Uterus (tissue), 2 donors: Measurements from ENCODE around the gene SLC4A11.

ENCODE experiments used
- POLR2A ChIP-seq, 2 donors: fragments of 450-650 bp; IDR thresholded peaks; one replicate each; pipeline ENCODE4 v1.6.1; 2016; ENCODE audit warnings: antibody characterized with exemption in 2 of 2, mild to moderate bottlenecking in 1 of 2, moderate library complexity in 1 of 2
- TF ChIP-seq, protein P1 (sequence below), 4 experiments: fragments of 200-600 bp in 2 of 4; fragments of 450-650 bp in 2 of 4; sonication (generic) in 2 of 4; IDR thresholded peaks; one replicate each; pipeline ENCODE4 v1.5.1; 2016 to 2019; ENCODE audit warnings: antibody characterized with exemption in 4 of 4, mild to moderate bottlenecking in 2 of 4, moderate library complexity in 1 of 4

DNA sequence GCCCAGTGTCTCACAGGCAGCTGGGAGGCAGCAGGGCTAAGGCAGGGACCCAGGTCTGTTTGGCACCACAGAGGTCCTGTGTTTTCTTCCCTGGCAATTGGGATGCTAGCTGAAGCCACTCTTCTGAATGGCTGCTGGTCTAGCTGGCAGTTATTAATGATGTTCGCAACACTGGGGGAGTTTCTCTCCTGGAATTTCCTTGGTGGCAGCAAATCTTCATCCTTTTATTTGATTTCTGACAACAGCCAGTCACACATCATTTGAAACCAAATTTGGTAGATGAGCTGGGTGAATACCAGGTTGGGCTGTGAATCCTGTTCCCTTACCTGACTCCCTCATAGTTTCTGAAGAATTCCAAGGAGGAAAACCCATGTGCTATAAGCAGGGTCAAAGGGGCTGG lies 40.8 kb upstream of the SLC4A11 start:
- TF ChIP-seq, protein P1, sequence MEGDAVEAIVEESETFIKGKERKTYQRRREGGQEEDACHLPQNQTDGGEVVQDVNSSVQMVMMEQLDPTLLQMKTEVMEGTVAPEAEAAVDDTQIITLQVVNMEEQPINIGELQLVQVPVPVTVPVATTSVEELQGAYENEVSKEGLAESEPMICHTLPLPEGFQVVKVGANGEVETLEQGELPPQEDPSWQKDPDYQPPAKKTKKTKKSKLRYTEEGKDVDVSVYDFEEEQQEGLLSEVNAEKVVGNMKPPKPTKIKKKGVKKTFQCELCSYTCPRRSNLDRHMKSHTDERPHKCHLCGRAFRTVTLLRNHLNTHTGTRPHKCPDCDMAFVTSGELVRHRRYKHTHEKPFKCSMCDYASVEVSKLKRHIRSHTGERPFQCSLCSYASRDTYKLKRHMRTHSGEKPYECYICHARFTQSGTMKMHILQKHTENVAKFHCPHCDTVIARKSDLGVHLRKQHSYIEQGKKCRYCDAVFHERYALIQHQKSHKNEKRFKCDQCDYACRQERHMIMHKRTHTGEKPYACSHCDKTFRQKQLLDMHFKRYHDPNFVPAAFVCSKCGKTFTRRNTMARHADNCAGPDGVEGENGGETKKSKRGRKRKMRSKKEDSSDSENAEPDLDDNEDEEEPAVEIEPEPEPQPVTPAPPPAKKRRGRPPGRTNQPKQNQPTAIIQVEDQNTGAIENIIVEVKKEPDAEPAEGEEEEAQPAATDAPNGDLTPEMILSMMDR (IDR thresholded peaks at IDR 0.05) = no peak
- no peak for TF ChIP-seq POLR2A (IDR thresholded peaks at IDR 0.05)
